HG03571 (cell line): ENCODE measurements around the gene APBB2.
A peak's percentile ranks its signal among the peaks of the same experiment; 100 is the strongest.
"Not testable (repeated sequence)": the region's sequence is repeated elsewhere in the genome, so short reads cannot be mapped to it uniquely, and the experiment has no call there.

Source experiments
- ATAC-seq: cut with Tn5 transposase; IDR thresholded peaks from one replicate; pipeline ENCODE4 v1.9.1; 2021; ENCODE audit not compliant: unreplicated experiment

Gene APBB2

DNA sequence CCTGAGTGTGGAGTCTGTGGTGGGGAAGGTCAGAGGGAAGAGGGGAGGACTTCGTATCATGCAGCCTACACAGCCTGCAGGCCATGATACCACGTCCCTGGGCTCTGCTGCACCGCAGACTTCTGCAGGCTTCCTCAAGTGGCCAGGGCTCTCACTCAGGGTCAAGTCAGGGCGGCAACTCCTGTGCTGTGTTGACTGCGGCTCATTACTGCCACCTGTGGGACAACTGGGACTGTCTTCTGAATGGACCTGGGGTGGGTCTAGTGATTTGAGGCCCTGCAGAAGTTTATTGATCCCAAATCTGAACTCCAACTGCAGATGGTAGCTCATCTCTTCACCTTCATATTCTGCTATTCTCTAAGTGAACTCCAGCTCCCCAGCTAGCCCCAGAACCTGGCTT is 297.5 kb downstream of the APBB2 start:
- no peak for ATAC-seq

DNA sequence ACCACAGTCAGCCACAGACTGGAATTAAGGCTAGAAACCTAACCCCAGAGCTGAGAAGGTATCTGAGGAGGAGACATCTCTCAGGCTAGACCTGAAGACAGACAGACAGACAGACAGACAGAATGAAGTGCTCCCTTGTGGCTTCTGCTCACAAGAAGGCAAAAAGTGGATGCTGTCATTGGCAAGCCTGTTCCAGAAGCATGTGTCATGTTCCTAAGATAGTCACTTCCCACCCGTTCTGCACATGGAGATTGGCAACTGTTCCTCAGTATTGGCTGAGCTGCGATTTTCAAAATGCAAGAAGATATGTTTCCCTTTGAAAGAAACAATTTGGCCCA is 298.2 kb downstream of the APBB2 start:
- ATAC-seq, result no peak

DNA sequence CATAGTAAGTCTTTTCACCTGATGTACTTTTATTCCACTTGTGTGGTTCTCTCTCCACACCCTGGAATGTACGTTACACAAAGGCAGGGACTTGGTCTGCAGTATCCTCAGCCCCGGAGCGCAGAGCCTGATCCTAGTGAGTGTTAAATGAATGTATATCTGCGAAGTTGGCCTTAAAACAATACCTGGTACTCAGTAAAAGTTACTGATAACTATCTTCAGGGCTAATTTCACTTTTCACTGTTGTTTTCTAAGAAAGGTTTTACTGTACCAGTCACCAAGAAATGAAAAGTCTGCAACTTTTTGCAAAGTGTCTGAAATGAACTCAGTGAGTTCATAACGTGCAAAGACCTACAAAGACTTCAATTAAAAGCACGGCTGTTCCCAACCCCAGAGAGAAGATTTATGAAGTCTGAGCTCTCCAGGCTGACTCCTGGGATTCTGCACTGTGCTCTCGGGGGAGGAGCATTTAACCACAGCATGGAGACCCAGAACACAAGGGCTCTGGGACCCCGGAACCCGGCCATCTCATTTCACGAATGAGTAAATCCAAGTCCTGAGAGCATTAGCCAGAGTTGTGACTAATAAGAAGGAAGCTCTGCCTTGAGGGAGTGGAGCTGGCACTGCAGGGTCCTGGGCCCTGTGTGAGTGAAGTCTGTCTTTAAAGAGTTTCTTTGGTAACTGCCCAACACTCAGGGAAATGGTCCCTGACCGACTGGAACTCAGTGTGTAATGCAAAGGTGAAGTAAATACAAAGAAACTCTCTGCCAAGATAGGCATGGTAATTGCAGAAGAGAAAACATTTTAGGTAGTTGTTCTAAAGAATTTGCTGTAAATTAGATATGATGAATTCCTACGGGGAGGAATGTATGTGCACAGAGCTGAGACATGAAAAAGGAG is 298.8 kb downstream of the APBB2 start:
- ATAC-seq, result no peak

DNA sequence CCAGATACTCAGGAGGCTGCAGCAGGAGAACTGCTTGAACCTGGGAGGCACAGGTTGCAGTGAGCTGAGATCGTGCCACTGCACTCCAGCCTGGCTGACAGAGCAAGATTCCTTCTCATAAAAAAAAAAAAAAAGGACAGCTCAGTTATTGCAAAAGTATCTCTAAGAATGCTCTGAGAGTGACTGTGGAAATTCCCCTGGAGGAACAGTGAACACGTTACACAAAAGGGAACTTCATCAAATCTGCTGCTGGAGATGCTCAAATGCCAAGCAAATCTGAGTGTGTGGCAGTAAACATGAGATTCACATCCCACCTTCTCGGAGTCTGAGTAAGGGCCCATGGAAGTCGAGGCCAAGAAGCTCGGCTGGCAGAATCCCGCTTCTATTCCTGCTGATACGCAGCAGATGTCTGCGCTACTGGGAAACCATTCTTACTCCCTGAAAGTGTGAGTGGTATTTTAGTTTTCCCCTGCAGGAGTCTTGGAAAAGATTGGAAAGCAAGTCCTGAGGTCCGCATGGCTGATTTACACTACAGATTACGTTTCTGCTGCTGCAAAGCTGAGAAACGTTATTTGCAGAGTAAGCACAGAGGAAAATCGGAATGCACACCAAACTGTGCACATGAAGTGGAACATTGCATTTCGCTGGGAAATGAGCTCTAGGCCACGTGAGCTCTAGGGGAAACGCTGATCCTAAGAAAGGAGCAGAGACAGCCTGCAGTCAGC is 301.7 kb downstream of the APBB2 start:
- ATAC-seq, result no peak

DNA sequence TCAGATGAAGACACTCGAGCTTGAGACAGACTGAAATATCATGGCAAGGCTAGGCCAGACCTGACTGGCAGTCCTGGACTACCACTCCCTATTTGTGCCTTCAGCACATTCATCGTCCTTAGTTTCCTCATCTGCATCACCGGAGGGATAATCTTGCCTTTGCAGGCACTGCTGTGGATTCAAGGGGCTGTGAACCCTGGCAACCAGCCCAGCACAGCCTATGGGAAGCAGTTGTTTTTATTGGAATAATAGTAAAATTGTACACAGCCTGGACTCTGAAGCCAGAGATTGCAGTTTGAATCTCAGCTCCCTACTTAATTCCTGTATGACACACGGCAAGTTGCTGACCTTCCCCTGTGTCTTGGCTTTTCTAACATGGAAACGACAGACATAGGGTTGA is 303.6 kb downstream of the APBB2 start:
- no peak for ATAC-seq

DNA sequence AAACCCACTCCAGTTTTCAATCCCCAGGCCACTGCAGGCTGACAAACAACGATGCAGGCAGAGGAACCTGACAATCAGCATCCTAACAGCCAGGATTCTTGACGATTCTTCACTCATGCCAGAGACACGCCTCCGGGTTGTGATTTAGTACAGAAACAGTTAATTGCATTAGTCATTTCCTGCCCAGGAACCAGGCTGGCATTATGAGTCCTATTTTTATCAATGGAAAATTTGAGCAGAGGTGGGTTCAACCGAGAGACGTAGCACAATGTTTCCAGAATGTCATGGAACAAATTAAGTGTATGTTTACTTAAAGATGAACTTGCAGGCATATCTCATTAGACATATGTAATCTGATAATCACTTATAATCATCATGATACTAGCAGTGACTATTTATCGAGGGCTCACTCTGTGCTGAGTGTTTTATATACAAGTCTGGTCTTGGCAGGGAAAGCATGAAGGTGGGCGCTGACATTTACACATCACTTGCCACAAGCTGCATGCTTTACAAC is 304.9 kb downstream of the APBB2 start:
- no peak for ATAC-seq

DNA sequence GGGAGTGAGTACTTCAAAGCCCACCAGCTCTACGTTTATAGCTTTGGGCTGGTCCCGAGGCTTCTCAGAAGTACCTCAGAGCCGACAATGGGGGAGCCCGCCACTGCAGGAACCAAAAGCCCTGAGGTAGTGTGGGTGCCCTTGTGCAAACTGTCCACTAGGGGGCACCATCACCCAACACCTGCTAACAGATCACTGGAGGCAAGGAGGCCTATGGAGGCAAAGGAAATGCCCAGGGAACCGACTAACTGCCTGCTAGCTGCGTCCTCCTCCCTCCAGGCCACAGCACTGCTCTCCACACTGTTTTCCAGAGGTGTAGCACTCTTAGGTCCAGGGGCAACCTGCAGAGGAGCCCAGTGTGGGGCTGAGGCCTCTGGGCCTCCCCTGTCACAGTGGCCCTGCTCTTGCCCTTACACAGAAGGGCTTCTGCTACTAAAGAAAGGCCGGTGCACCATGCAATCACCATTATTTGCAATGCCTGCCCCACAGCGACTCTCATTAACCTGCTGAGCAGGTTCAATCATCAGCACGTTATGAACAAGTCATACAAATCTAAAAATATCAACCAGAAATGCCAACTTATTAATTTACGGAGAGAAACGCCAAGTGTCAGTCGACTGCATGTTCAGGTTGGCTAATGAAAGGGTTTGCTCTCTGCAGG is 305.5 kb downstream of the APBB2 start:
- ATAC-seq, result peak; percentile 83

DNA sequence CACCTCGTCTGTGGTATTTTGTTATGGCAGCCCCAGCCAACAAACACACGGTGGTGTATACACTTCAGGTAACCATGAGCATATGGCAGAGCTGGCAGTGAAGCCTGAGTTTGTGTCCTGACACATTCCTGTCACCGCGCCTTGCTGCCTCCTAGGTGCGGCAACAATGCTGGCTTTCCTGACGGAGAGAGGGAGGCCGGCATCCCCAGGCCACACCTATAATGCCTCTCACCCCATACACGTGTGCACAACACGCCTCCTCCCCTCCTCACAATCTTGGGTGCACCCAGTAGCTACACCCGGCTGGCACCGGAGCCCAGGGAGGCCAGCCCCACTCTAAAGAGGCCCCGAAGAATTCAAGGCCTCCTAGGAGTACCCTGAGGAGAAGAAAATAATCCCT is 306.0 kb downstream of the APBB2 start:
- no peak for ATAC-seq

DNA sequence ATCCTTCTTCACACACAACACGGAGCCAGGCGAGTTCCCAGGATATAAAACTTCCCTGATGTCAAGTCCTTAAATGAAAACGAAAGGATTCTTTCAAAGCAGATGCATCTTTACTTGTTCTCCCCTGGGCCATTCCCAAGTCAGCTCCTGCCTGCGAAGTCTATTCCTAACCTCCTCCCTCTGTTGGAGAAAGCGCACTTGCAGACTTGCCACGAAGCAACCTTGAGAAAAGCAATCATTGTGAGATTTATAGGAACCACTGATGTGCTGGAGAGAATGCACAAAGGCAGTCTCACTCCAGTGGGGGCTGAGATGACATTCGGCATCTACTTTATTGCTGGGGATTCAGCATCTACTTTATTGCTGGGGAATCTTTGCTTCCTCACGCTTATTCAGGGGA is 308.9 kb downstream of the APBB2 start:
- ATAC-seq, result no peak

DNA sequence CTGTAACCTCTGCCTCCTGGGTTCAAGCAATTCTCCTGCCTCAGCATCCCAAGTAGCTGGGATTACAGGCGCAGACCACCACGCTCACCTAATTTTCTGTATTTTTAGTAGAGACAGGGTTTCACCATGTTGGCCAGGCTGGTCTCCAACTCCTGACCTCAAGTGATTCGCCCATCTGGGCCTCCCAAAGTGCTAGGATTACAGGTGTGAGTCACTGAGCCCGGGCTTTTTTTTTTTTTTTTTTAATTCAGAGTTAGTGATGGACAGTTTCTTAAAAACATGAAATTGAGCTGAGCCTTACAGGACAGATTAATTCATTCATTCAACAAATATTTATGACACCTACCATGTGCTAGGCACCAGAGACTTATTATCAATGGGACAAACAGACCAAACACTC is 313.8 kb downstream of the APBB2 start:
- ATAC-seq, result not testable (repeated sequence)

DNA sequence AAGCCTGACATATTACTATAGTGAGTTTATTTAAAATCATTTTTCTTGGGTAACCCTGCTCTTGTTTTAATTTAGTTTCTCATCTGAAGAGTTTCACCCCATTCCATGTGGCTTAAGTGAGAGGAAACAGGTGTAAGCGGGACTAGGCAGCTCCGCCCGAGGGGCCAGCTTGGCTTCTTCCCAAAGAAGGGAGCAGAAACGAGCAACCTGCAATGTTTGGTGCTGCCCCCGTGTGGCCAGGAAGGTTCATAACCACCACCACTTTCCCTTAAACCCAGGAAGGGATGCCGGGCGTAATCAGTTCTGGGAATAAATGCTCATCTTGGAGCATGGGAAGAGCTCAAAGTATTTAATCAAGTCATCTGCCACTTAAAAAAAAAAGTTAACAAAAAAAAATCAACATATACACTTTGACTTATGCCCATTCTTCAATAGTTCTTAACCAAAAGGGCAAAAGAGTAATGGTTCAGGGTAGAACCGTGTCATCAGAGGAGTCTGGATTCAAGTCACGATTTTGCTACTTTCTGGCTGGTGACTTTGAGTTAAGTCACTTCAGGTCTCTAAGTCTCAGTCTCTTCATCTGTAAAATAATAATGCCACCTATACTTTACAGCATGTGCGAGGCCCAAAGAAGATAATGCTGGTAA is 316.7 kb downstream of the APBB2 start:
- ATAC-seq, result no peak

DNA sequence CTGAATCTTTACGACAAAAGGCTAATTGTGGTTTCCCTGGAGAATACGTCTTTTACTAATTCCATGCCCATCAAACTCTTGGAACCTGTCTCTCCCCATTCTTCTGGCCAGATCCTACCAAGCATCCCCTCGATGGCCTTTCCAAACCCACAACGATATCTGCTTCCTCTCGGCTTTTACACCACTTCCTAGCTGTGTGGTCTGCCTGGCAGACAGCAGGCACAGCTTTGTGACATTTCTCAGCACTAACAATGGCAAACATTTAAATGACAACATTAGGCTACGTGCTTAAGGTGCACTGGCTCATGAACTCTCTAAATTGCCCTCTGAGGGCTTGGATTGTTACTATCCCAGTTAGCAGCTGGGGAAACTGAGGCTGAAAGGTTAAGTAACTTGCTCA is 323.6 kb downstream of the APBB2 start:
- no peak for ATAC-seq

DNA sequence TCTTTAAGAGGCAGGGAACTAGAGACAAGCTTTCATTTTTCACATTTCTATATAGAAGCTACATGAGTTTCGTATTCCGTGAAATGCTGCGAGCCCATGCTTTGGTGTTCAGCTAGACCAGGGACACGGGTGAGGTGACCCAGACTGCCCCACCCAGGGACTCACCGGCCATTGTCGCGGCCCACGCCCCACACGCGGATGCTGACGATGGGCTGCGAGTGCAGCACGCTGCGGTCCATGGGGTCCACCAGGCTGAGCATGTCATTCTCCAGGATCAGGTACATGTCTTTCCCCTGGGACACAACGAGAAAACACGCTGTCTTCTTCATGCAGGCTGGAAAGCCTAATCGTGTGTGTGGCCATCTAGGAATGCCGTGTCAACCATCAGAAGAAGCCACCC is 324.1 kb downstream of the APBB2 start:
- ATAC-seq, result no peak

DNA sequence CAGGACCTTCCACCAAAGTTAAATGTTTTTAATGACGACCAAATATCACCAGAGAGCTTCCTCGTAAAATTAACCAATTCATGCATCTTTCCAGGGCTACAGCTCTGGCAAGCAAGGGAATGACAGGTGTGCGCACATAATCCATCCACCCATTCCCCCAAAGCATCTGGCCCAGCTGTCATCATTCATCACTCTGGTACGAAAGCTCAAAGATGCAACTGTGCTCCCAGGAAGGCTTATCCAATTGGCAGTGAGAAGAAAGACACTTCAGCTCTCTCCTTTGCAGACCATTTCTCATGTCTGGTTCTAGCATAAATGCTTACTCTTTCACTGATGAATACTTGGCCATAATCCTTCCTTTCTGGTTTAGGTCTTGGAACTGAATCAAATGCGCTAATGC is 325.4 kb downstream of the APBB2 start:
- ATAC-seq, result no peak

DNA sequence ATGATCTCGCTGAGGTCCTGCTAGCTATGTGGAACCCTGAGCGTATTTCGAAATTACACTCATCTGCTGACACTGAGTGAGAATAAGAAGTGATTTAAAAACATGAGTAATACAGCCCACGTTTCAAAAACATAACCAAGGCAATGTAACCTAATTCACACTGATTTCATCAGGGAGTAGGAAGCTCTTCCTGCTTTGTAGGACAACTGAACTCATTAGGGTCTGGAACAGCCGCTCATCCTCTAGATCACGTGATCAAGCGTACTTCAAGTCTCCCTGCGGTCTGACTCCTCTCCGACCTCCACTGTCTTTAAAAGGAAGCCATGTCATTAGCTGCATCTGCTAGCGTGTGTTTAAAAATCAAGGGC is 326.6 kb downstream of the APBB2 start:
- ATAC-seq, result no peak

DNA sequence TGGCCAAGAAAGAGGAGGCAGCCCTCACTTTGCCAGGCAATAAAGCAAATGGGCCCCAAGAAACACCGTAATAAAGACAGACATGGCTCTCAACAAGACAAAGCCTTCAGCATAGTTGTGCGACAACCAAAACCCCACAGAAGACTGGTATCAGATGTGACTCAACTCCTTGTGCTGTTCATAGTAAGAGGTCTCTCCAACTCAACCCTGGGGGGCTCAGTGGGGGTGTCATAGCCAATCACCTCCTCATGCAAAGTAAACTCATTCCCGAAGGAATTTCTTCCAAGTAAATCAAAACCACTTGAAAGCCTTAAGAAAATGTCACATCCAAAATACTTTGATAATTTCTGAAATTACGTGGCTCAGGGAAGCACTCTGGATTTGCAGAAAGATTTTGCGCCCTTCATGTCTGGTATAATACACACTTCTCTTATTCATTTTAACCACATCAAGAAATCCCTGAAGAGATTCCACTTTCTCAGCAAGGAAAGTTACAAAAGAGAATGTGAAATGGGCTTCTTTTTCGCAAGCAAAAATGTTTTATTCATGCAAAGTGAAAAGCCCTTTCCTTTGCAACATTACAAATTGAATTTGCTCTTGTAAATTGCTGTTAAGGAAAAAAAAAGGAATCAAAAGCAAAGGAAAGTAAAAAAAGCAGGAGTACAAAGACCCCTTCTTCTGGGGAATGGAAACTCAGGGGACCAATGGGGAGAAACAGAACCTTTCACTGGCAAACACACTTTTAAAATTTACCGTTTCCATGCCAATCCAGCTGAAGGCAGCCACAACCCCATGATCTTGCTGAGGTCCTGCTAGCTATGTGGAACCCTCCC is 327.2 kb downstream of the APBB2 start:
- no peak for ATAC-seq

DNA sequence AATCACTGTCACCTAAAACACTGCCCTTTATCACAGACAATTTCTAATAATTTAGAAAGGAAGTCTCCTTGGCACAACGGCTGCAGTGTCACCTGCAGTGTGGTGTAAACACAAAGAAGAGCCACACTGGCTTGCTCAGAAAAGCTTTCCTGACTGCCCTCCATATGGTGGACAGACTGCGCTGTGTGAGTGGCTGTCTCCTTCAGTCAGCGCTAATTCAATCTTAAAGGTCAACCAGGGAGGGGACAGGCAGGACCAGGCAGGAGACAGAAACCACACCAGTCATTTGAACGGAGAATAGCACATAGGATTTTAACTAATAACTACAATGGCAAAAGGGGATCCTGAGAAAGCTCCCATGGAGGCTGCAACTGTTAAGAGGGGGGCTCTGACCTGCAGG is 332.5 kb downstream of the APBB2 start:
- ATAC-seq, result no peak

DNA sequence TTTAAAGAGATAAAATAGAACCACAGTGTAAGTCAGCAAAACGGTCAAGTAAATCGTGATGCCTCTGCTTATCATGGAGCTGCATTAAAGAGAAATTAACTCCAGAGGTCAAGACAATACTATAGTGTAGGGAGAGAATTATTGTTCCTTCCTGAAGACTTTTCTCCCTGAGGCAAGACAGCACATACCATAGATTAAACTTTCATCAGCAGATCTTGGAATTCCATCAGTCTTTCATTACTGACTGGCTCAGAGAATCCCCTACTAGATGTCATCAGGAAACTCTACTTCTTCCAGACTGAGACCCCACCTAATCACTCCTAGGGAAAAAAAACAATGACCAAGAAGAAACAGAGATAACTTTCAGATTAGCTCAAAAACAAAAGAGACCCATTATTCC is 333.2 kb downstream of the APBB2 start:
- ATAC-seq, result no peak

DNA sequence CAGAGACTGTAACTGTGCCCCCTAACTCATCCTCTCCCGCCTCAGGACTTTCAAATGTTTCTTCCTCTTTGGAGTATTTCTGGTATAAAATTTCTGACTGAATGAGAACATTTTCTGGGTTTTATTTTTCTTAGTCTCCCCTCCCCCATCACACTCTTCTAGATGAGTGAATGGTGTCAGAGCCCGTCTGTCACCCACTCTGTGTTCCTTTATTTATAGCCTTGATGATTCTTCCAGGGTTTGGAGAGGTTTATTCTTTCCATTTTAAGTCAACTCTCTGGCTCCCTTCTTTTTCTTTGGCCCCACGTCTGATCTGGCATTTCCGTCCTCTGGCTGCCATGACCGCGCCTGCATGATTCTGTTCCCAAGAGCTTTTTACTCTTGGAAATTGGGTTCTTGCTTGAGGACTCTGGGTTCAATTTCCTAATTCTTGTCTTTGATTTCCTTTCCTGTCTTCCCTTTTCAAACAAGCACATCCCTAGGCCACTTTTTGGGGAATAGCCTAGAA is 335.7 kb downstream of the APBB2 start:
- ATAC-seq, result no peak

DNA sequence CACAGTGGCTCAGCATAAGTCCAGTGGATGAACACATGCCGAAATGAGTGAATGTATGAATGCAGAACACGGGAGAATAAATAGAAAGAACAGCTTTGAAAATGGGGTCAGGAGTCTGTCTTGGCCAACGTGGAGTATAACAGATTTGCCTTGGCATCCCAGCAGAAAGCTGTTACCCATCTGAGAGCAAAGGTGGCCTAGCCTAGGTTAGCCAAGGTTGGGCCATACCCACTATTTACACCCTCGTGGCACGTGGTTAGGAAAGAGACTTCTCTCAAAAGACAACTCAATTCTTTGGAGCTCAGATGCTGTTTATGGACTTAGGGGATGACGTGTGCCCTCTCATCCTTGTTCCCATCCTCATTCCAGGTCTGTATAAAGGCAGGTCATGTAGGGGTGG is 337.3 kb downstream of the APBB2 start:
- no peak for ATAC-seq
